GM19023 (cell line): ENCODE data around the gene PRKCQ.
"Not testable (repeated sequence)": the region's sequence is repeated elsewhere in the genome, so short reads cannot be mapped to it uniquely, and the experiment has no call there.

Experiments
- ATAC-seq: cut with Tn5 transposase; IDR thresholded peaks from one replicate; pipeline ENCODE4 v1.9.1; 2021; ENCODE audit warnings: mild to moderate bottlenecking, moderate library complexity; ENCODE audit not compliant: unreplicated experiment

PRKCQ gene

GRCh38 chr10:6597478-6597877 lies 17.4 kb upstream of the PRKCQ start:
- no peak for ATAC-seq

- ATAC-seq, result no peak
Measured at GRCh38 chr10:6595499-6595898, 15.4 kb upstream of the PRKCQ start.

- ATAC-seq, result no peak
Measured at GRCh38 chr10:6593241-6593671, 13.2 kb upstream of the PRKCQ start.

- no peak for ATAC-seq
Measured at GRCh38 chr10:6592080-6592479, 12.0 kb upstream of the PRKCQ start.

GRCh38 chr10:6591668-6592067 lies 11.6 kb upstream of the PRKCQ start:
- no peak for ATAC-seq

- ATAC-seq, result no peak
Measured at GRCh38 chr10:6590100-6590499, 10.0 kb upstream of the PRKCQ start.

GRCh38 chr10:6589287-6590094 lies 9.4 kb upstream of the PRKCQ start:
- no peak for ATAC-seq

- no peak for ATAC-seq
Measured at GRCh38 chr10:6588845-6589244, 8.8 kb upstream of the PRKCQ start.

GRCh38 chr10:6588082-6588481 lies 8.0 kb upstream of the PRKCQ start:
- no peak for ATAC-seq

- ATAC-seq, result no peak
Measured at GRCh38 chr10:6586501-6586900, 6.4 kb upstream of the PRKCQ start.

GRCh38 chr10:6583447-6583846 lies 3.4 kb upstream of the PRKCQ start:
- no peak for ATAC-seq

GRCh38 chr10:6582913-6583312 lies 2.8 kb upstream of the PRKCQ start:
- ATAC-seq, result not testable (repeated sequence)

- no peak for ATAC-seq
Measured at GRCh38 chr10:6582298-6582697, 2.2 kb upstream of the PRKCQ start.

GRCh38 chr10:6581778-6582228 lies 1.7 kb upstream of the PRKCQ start:
- ATAC-seq, result no peak

GRCh38 chr10:6581223-6581622 lies 1.1 kb upstream of the PRKCQ start:
- ATAC-seq, result not testable (repeated sequence)

GRCh38 chr10:6580279-6581029 lies 378 bp upstream of the PRKCQ start:
- ATAC-seq, result peak; percentile 94

GRCh38 chr10:6579183-6579903 lies 733 bp downstream of the PRKCQ start:
- no peak for ATAC-seq

GRCh38 chr10:6578795-6579182 lies 1.3 kb downstream of the PRKCQ start:
- no peak for ATAC-seq

GRCh38 chr10:6578251-6578771 lies 1.8 kb downstream of the PRKCQ start:
- no peak for ATAC-seq

- ATAC-seq, result no peak
Measured at GRCh38 chr10:6576326-6576725, 3.8 kb downstream of the PRKCQ start.

GRCh38 chr10:6574664-6575176 lies 5.4 kb downstream of the PRKCQ start:
- no peak for ATAC-seq
